HPDE6-E6E7 (cell line): Measurements from ENCODE around the gene PRR3.
A peak's percentile ranks its signal among the peaks of the same experiment; 100 is the strongest.

ENCODE experiments used
- DNase-seq: peaks from one replicate; pipeline ENCODE4 v3.0.0; 2011; ENCODE audit warnings: missing footprints; ENCODE audit errors: extremely low spot score

PRR3 gene

GRCh38 chr6:30537931-30538330 is 19.2 kb upstream of the PRR3 start:
- no peak for DNase-seq

DNA sequence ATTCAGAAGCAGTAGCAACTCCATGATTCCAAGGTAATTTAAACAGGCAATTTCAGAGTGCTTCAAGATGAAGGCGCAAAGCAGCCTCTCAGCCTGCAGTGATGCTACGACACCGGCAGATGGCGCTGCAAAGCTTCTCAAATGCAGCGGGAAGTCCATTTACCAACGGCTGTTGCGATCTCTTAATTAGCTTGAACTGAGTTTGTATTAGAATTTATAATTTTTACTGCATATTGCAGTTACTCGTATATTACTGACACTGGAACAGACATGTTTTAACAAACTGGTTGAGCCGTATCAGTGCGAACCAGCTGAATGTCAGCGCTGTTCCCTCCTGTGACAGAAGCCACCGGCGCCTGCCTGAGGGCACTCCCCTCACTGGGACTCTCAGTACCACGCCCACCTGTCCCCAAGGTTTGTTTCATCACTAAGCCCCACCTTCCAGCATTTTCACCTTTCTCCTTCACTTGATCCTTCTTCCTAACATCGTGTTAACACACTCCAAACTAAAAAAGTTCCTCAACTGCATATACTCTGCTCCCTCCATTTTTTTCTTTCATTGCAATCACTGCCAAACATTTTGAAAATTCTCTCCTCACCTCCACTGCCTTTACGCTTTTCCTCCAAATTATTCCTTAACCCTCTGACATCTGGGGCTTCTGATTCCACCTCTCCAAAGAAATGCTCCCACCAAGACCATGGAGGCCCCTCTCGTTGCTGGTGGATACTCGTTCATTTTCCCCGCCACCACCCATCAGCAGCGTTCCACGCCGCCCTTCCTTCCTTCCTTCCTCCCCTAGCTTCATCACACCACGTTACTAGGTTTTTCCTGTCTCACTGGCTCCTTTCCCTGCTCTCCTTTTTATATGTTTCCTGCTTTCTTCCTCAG is 15.3 kb upstream of the PRR3 start:
- DNase-seq: peak; percentile 59

- no peak for DNase-seq
These were observed 14.7 kb upstream of the PRR3 start for GRCh38 chr6:30542404-30542725.

DNA sequence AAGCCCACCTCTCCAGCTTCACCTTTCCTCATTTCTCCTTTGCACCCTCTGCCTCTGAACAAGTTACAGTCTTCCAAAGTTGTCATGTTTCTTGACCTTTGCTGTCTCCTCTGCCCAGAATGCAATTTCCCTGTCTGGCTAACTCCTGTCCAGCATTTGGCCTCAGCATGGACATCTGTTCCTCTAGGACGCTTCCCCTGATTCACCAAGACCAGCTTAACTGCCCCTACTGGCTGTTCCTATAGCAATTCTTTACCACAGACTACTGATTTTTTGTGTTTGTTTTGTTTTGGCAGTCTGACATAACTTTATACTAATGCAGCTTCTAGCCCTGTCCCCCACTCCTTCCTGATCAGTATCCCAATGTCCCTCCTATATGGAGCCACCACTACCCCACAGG is 14.2 kb upstream of the PRR3 start:
- no peak for DNase-seq

DNA sequence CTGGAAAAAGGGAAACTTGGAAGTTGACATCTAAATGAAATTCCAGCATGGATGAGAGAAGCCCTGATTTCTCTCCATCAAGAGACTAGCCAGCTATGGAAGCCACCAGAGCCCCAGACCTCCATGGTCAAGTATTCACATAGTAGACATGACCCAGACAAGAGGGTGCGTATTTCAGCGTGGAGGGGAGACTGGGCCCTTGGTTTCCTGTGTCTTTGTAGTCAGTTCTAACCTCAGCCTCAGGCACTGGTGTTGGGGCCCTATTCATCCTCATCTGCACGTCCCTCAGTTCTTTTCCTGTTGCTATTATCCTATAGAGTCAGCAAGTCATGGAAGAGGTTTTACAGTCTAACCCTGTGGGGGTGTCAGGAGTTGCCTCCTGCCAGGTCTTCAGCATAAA is 13.3 kb upstream of the PRR3 start:
- DNase-seq: no peak

GRCh38 chr6:30544666-30545272 is 12.3 kb upstream of the PRR3 start:
- peak; percentile 62 for DNase-seq

DNA sequence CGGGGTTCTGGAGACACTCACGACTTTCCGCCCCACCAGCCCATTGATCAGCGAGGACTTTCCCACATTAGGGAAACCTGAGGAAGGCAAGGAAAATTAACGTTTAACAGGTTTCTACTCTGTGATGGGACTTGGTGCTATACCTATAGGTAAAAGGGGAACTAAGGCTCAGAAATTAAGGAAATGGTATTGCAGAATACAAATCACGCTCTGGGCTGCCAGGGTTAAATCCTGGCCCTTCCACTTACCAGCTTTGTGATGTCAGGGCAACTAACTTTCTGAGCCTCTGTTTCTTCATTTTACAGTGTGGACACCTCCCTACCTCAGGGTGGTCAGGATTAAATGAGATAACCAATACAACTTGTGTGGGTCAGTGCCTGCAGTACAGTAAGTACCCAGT is 9.6 kb upstream of the PRR3 start:
- DNase-seq: no peak

- DNase-seq: no peak
These were observed 8.7 kb upstream of the PRR3 start for GRCh38 chr6:30548375-30548774.

DNA sequence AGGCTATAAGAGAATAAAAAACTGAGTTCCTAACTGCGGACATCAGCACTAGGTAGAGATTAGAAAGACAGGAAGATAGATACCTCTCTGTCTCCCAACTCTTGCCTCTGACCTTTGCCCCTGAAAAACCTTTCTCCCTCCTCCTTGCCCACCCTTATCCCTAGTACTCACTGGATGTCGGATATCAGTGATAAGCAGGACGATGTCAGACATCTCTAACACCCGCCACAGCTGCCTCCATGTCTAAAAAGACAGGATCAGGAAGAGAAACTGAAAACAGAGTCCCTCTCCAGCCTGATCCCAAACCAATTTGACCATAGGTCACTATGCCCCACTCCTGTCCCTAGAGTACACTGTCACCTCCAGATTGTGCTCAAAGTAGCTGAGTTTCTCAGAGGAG is 2.7 kb upstream of the PRR3 start:
- DNase-seq: no peak

DNA sequence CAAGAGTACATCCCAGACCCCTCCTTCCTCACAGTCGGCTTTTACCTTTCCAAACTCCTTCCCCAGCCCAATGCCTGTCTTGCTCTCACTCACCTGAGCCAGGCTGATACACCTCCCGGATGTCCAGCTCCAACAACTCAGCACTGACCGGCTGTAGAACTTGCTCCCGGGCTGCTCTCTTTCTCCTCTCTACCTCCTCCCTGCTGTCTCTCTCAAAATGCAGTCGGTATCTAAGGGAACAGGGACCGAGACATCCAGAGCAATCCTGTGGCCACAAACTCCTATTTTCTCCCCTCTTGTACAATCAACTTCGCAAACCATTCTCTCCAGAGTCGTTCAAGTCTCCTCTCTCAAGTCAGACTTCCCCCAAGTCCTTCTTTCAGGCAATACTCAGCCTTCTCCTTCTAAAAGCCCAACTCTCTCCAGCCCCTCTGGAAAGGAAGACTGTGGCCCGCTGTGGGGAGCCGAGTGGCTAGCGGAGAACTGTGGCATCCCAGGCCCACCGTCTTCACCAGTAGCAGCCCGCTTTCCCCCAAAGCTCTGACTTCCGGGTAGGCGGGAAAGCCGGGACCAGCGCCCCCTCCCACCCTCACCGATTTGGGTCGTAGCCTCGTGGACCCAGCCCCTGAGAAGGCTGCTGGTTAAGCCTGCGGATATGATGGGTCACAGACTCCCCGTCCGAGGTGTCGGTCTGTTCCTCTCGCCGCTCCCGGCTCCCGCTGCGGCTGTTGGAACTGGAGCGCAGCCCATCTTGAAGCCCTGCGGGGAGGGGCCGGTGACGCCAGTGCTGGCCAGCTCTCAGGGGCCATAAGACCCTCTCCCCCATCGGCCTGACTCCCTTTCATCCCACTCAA is 1.9 kb upstream of the PRR3 start:
- no peak for DNase-seq

DNA sequence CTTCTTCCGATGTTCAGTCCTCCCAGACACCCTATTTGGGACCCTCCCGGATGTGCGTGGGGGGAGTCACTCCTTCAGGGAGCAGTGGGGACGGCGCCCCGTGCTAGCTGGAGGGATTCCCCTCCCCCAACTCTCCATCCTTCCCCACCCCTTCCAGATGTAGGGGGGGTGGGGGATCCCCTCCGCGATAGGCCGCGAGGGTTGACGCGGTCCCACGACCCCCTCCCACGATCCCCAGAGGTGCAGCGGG is 1.4 kb upstream of the PRR3 start:
- DNase-seq: no peak

GRCh38 chr6:30556066-30556905 is 809 bp upstream of the PRR3 start, which contains the start of gene GNL1:
TSS of gene GNL1 (minus strand) at chr6:30556489. CDS start at chr6:30556203, 286 bp downstream.
- peak; percentile 94 for DNase-seq

DNA sequence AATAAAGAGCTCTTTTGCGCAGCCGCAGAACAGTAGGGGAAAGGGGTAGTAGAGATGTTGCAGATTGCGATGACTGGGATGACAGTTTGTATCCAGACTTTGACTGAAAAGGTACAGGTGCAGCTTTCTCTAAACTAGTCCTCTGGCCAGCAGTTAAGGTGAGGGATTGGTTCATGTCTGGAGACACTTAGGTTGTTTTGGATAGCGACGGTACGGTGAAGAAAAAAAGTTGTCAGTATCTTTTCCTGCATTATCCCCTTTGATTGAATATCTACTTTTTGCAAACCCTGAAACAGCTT is 537 bp downstream of the PRR3 start:
- DNase-seq: no peak

- no peak for DNase-seq
These were observed 3.8 kb downstream of the PRR3 start for GRCh38 chr6:30560930-30561329.

- DNase-seq: no peak
These were observed 5.7 kb downstream of the PRR3 start for GRCh38 chr6:30562470-30563425.

DNA sequence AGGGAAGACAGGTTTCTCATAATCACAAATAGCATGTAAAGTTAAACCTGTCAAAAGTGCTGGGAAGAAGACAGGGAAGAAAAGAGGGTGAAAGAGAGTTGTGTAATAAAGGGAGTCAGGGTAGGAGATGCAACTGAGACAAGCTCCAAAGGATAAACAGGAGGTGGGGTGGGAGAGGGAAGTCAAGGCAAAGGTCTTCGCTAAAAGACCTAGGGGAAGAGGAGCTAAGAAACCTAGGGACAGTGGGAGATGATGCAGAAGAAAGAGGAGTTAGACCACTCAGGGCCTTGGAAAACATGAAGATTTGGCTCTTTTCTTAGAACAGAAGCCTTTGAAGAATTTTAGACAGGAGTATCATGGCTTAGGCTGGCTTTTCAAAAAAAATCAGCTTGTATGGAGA is 7.0 kb downstream of the PRR3 start:
- no peak for DNase-seq

DNA sequence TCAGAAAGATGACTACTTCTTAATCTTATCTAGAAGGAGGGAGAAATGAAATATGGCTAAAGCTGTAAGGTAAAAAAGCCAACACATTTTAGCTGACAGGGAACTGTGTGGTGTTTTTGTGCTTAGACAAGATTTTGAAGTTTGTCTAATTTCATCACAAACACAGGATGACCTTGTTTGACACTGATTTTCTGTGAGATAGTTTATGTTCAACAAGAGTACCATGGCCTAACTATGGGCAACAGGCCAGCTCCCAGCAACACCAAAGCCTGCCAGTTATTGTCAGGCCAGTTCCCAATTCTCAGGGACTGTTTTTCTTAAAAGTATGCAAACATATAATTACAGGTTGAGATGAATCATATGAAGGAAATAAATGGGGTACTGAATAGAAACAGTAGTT is 8.7 kb downstream of the PRR3 start:
- DNase-seq: no peak

- no peak for DNase-seq
These were observed 11.2 kb downstream of the PRR3 start for GRCh38 chr6:30568245-30568644.

DNA sequence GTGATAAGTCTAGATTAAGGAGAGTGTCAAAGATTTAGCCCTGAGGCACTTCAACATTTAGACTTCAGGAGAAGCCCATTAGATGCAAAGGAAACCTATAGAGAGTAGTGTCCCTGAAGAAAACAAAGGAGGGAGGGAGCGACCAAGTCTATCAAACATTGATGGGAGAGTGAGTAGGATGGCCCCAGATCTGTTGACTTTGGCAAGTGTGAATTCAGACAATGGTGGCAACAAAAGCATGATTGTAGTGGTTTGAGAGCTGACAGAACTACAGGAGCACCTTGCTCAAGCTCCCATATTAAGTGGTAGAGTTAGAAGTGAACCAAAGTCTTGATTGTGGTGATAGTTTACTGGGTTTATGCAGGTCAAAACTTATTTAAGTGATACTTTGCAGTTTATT is 13.2 kb downstream of the PRR3 start:
- DNase-seq: no peak

DNA sequence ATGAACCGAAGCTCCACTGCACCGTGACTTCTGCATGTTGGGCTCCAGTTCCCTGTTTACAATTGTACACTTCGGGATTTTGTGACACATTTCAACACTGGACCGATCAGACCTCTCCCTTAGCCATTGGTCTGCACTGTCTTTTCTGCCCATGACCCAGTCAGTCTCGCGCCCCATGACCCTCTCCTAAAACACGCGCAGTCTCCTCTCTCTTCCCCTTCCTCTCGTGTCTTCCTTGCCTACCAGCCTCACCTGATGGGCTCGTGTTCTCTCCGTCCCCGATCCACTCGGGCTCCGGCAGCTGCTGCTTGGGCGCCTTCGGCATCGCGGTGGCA is 13.6 kb downstream of the PRR3 start:
- DNase-seq: no peak

DNA sequence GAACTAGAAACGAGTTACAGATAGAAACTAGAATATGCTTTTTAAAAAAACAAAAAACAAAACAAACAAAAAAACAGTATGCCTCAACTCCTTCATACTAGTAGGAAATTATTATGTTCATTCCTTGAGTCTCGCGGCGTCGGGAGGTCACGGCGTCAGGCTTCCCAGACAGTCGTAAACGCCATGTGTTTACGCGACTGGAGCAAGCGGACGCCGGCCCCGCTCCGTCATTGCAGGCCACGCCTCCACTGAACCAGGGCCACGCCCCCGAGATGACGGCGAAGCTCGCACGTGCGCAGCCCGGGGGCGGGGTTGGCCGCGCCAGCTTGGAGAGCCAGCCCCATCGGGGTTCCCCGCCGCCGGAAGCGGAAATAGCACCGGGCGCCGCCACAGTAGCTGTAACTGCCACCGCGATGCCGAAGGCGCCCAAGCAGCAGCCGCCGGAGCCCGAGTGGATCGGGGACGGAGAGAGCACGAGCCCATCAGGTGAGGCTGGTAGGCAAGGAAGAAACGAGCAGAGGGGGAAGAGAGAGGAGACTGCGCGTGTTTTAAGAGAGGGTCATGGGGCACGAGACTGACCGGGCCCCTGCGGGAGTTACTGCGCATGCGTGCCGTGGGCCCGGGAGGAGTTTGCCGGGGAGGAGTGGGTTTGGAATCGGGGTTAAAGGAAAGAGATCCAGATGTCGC is 14.1 kb downstream of the PRR3 start, which contains the start of gene ABCF1:
ABCF1 (plus strand) TSS at position 368 of the 687 bp plus-strand sequence; CDS start at position 414, 46 bp downstream.
- DNase-seq: peak; percentile 97
